ENCODE data around the gene MYB. TPM values are rescaled to one million over a fixed set of nuclear protein-coding genes. Genes with fewer than 3 reads are reported as not detected.
"Not testable (repeated sequence)": the region's sequence is repeated elsewhere in the genome, so short reads cannot be mapped to it uniquely, and the experiment has no call there.

MYB gene
- total RNA-seq, 4 donors from 2014 or later = 2.6 to 6.9 (median 3.1) TPM

GRCh38 chr6:135141728-135142127, 39.4 kb upstream of the MYB start:
- no peak for DNase-seq
- no peak for TF ChIP-seq CTCF (IDR thresholded peaks at IDR 0.05)
- TF ChIP-seq POLR2A (IDR thresholded peaks at IDR 0.05) = no peak
- Histone ChIP-seq H3K36me3 (no peaks in the 10 kb centered on the region), H3K27ac (no peak overlapping the region), H3K4me1 (no peaks in the 10 kb centered on the region), H3K4me3 (no peak overlapping the region), H3K9me3 (no peaks in the 10 kb centered on the region), H3K27me3 (no peaks in the 10 kb centered on the region)
- intact Hi-C loops (cut with DNase I) = loop anchor here (10.0 kb wide), 1 partner anchor 283 kb away; no protein-coding TSS in a partner anchor

GRCh38 chr6:135142232-135142631, 38.9 kb upstream of the MYB start:
- H3K27me3 ChIP-seq = not testable (repeated sequence)

GRCh38 chr6:135144673-135145062, 36.4 kb upstream of the MYB start:
- no peak for TF ChIP-seq CTCF (IDR thresholded peaks at IDR 0.05)
- TF ChIP-seq POLR2A (IDR thresholded peaks at IDR 0.05) = no peak
- Histone ChIP-seq H3K4me1 (no peaks in the 10 kb centered on the region), H3K27ac (no peak overlapping the region), H3K27me3 (no peaks in the 10 kb centered on the region), H3K4me3 (no peak overlapping the region), H3K36me3 (no peaks in the 10 kb centered on the region), H3K9me3 (no peaks in the 10 kb centered on the region)
- DNase-seq = no peak
- intact Hi-C loops (cut with DNase I) = loop anchor here (10.0 kb wide), 1 partner anchor 280 kb away; no protein-coding TSS in a partner anchor
- WGBS, 2 donors = 29 to 32% methylated on average over 4 of the region's 4 CpGs

More at GRCh38 chr6:135142232-135142631, 38.9 kb upstream of the MYB start:
- not testable (repeated sequence) for H3K36me3 ChIP-seq, H3K9me3 ChIP-seq, H3K4me1 ChIP-seq, H3K27ac ChIP-seq, H3K4me3 ChIP-seq, DNase-seq
- intact Hi-C loops (cut with DNase I) = loop anchor here (10.0 kb wide), 1 partner anchor 283 kb away; no protein-coding TSS in a partner anchor
- WGBS, 2 donors = 89 to 100% methylated on average over 1 of the region's 1 CpG

GRCh38 chr6:135145063-135145800, 35.9 kb upstream of the MYB start:
- DNase-seq = no peak

GRCh38 chr6:135146162-135146934, 34.8 kb upstream of the MYB start:
- intact Hi-C loops (cut with DNase I) = loop anchor here (10.0 kb wide), 1 partner anchor 278 kb away; no protein-coding TSS in a partner anchor
- 88 to 90% methylated on average over 5 to 7 of the region's 7 CpGs for WGBS, 2 donors
- no peaks in the 10 kb centered on the region for H3K27me3 ChIP-seq
- H3K4me3 ChIP-seq = no peak overlapping the region
- no peak for DNase-seq
- no peaks in the 10 kb centered on the region for H3K4me1 ChIP-seq
- no peaks in the 10 kb centered on the region for H3K9me3 ChIP-seq
- no peak overlapping the region for H3K27ac ChIP-seq
- H3K36me3 ChIP-seq = no peaks in the 10 kb centered on the region
- no peak for TF ChIP-seq POLR2A (IDR thresholded peaks at IDR 0.05)
- TF ChIP-seq CTCF (IDR thresholded peaks at IDR 0.05) = no peak

More at GRCh38 chr6:135145063-135145800, 35.9 kb upstream of the MYB start:
- Histone ChIP-seq H3K27ac (no peak overlapping the region), H3K4me1 (no peaks in the 10 kb centered on the region), H3K36me3 (no peaks in the 10 kb centered on the region), H3K27me3 (no peaks in the 10 kb centered on the region), H3K4me3 (no peak overlapping the region), H3K9me3 (no peaks in the 10 kb centered on the region)
- intact Hi-C loops (cut with DNase I) = loop anchor here (10.0 kb wide), 1 partner anchor 280 kb away; no protein-coding TSS in a partner anchor
- WGBS, 2 donors = 58 to 71% methylated on average over 2 of the region's 2 CpGs
- no peak for TF ChIP-seq POLR2A (IDR thresholded peaks at IDR 0.05)
- peak; percentile 14 to 76 (median 60) for TF ChIP-seq CTCF (IDR thresholded peaks at IDR 0.05)

All from esophagus squamous epithelium (tissue), 5 donors.